Endothelial cell of hepatic sinusoid (primary cell): ENCODE data around the gene SYCN.

ENCODE experiments used
- in situ Hi-C: cut with HindIII; loops from 2 replicates; pipeline ENCODE4 v1.10.0; 2017; ENCODE audit warnings: low sequenced_read_pairs

The SYCN gene

GRCh38 chr19:39230096-39230764 is 26.2 kb upstream of the SYCN start:
- in situ Hi-C loops = no loop called here

GRCh38 chr19:39224910-39225309 is 20.8 kb upstream of the SYCN start:
- in situ Hi-C loops = no loop called here

- in situ Hi-C loops = no loop called here
Measured at GRCh38 chr19:39223703-39224279, 19.7 kb upstream of the SYCN start.

- in situ Hi-C loops = loop anchor here (5.0 kb wide), 1 partner anchor 33 kb away; no protein-coding TSS in a partner anchor
Measured at GRCh38 chr19:39219108-39219507, 15.0 kb upstream of the SYCN start.

- in situ Hi-C loops = loop anchor here (5.0 kb wide), 1 partner anchor 34 kb away; no protein-coding TSS in a partner anchor
Measured at GRCh38 chr19:39218230-39219007, 14.4 kb upstream of the SYCN start.

- in situ Hi-C loops = loop anchor here (5.0 kb wide), 1 partner anchor 35 kb away; no protein-coding TSS in a partner anchor
Measured at GRCh38 chr19:39217094-39217493, 13.0 kb upstream of the SYCN start.

GRCh38 chr19:39215323-39215722 is 11.3 kb upstream of the SYCN start:
- in situ Hi-C loops = loop anchor here (5.0 kb wide), 1 partner anchor 37 kb away; no protein-coding TSS in a partner anchor

GRCh38 chr19:39212375-39212742 is 8.3 kb upstream of the SYCN start:
- in situ Hi-C loops = no loop called here

GRCh38 chr19:39211731-39212374 is 7.8 kb upstream of the SYCN start:
- in situ Hi-C loops = no loop called here

- in situ Hi-C loops = no loop called here
Measured at GRCh38 chr19:39209196-39209595, 5.1 kb upstream of the SYCN start.

GRCh38 chr19:39208175-39208795 is 4.2 kb upstream of the SYCN start:
- in situ Hi-C loops = no loop called here

- in situ Hi-C loops = no loop called here
Measured at GRCh38 chr19:39207293-39207836, 3.3 kb upstream of the SYCN start.

- in situ Hi-C loops = no loop called here
Measured at GRCh38 chr19:39206122-39206521, 2.1 kb upstream of the SYCN start.

- in situ Hi-C loops = no loop called here
Measured at GRCh38 chr19:39205449-39205764, 1.3 kb upstream of the SYCN start.

GRCh38 chr19:39202998-39203355 is 1.1 kb downstream of the SYCN start:
- in situ Hi-C loops = no loop called here

- in situ Hi-C loops = no loop called here
Measured at GRCh38 chr19:39200803-39201115, 3.3 kb downstream of the SYCN start.

GRCh38 chr19:39200066-39200802 is 3.8 kb downstream of the SYCN start:
- in situ Hi-C loops = no loop called here

- in situ Hi-C loops = no loop called here
Measured at GRCh38 chr19:39199025-39199424, 5.0 kb downstream of the SYCN start.

- in situ Hi-C loops = no loop called here
Measured at GRCh38 chr19:39197808-39198207, 6.3 kb downstream of the SYCN start.

GRCh38 chr19:39196860-39197562 is 7.1 kb downstream of the SYCN start, which contains the start of gene NCCRP1:
TSS of gene NCCRP1 (plus strand) at chr19:39196964. CDS start at chr19:39196983, 19 bp downstream.
- in situ Hi-C loops = no loop called here
